PC-3 (cell line): Measurements from ENCODE around the gene LNX1. TPM values are rescaled to one million over a fixed set of nuclear protein-coding genes. Genes with fewer than 3 reads are reported as not detected.

Source experiments
- ATAC-seq: fragments of 200-7000 bp; cut with Tn5 transposase; 2 replicates; pipeline ENCODE4 v1.9.1; 2020; ENCODE audit warnings: mild to moderate bottlenecking, moderate library complexity
- BruUV-seq: library from RNA; stranded (reverse); fragments of 400-500 nt; replicated peaks from 2 replicates; lab custom pipeline; 2021; lab: Mats Ljungman, UMichigan
- CTCF ChIA-PET: fragments of 300-600 bp; sonication (Branson Sonifier 250); formaldehyde crosslinking; loops from one replicate; lab custom pipeline; 2022; ENCODE audit warnings: antibody characterized with exemption; lab: Charles Lee
- POLR2A ChIA-PET: fragments of 300-600 bp; sonication (Branson Sonifier 250); formaldehyde crosslinking; loops from one replicate; lab custom pipeline; 2022; ENCODE audit warnings: antibody characterized with exemption; ENCODE audit not compliant: unreplicated experiment; lab: Charles Lee
- DNase-seq: peaks from one replicate; pipeline ENCODE4 v3.0.0-alpha.2; 2015
- H2AFZ ChIP-seq: fragments of 300-600 bp; sonication (generic); 2 replicates; pipeline ENCODE4 v1.6.0; 2016; ENCODE audit warnings: antibody characterized with exemption, low read length
- H3F3A ChIP-seq: fragments of 300-600 bp; sonication (generic); one replicate; pipeline ENCODE4 v1.6.0; 2017; ENCODE audit warnings: antibody characterized with exemption, low read length, control low read depth, mild to moderate bottlenecking; ENCODE audit not compliant: unreplicated experiment
- H3K27ac ChIP-seq: fragments of 300-600 bp; sonication (generic); 2 replicates; pipeline ENCODE4 v1.5.1; 2016; ENCODE audit warnings: mild to moderate bottlenecking, low read length
- H3K27me3 ChIP-seq: fragments of 300-600 bp; sonication (generic); 2 replicates; pipeline ENCODE4 v1.6.1; 2016; ENCODE audit warnings: low read length, mixed read lengths
- H3K36me3 ChIP-seq: fragments of 300-600 bp; sonication (generic); 2 replicates; pipeline ENCODE4 v1.6.1; 2016; ENCODE audit warnings: low read depth, mixed run types, low read length, mixed read lengths
- H3K4me1 ChIP-seq: fragments of 300-600 bp; sonication (generic); 2 replicates; pipeline ENCODE4 v1.5.1; 2016; ENCODE audit warnings: low read length; ENCODE audit not compliant: insufficient read depth
- H3K4me2 ChIP-seq: fragments of 300-600 bp; sonication (generic); 2 replicates; pipeline ENCODE4 v1.6.0; 2016; ENCODE audit warnings: low read length
- H3K4me3 ChIP-seq: fragments of 300-600 bp; sonication (generic); 2 replicates; pipeline ENCODE4 v1.5.1; 2016; ENCODE audit warnings: mild to moderate bottlenecking, low read length, mixed read lengths
- H3K79me2 ChIP-seq: fragments of 300-600 bp; sonication (generic); 2 replicates; pipeline ENCODE4 v1.6.1; 2017; ENCODE audit warnings: low read length, mixed read lengths
- H3K9ac ChIP-seq: fragments of 300-600 bp; sonication (generic); 2 replicates; pipeline ENCODE4 v1.6.0; 2016; ENCODE audit warnings: mild to moderate bottlenecking, low read length
- H3K9me2 ChIP-seq: fragments of 300-600 bp; sonication (generic); replicated peaks from 2 replicates; pipeline ENCODE4 v1.6.1; 2016; ENCODE audit warnings: mixed run types, low read length, mixed read lengths
- H3K9me3 ChIP-seq: fragments of 300-600 bp; sonication (generic); 2 replicates; pipeline ENCODE4 v1.6.1; 2016; ENCODE audit warnings: low read length, mixed read lengths
- H4K20me1 ChIP-seq: fragments of 300-600 bp; sonication (generic); 2 replicates; pipeline ENCODE4 v1.6.1; 2016; ENCODE audit warnings: low read length, mixed read lengths
- CTCF ChIP-seq: fragments of 300-600 bp; sonication (generic); conservative IDR thresholded peaks from 2 replicates; pipeline ENCODE4 v1.5.1; 2017; ENCODE audit warnings: antibody characterized with exemption, low read depth, mild to moderate bottlenecking, low read length
- EZH2 ChIP-seq: fragments of 300-600 bp; sonication (generic); IDR thresholded peaks from one replicate; pipeline ENCODE4 v1.6.1; 2017; ENCODE audit warnings: antibody characterized with exemption, mild to moderate bottlenecking, low read length; ENCODE audit not compliant: unreplicated experiment
- EZH2phosphoT487 ChIP-seq: fragments of 300-600 bp; sonication (generic); IDR thresholded peaks from 2 replicates; pipeline ENCODE4 v1.6.1; 2018; ENCODE audit warnings: mild to moderate bottlenecking, antibody characterized with exemption, low read length, borderline replicate concordance
- intact Hi-C: fragments of 100-400 bp; cut with micrococcal nuclease; formaldehyde crosslinking; loops from 2 replicates; pipeline ENCODE4 v1.9.0; 2023
- total RNA-seq: library from RNA; depleted of rRNA; stranded (reverse); fragments of >200 nt; gene quantifications from 2 replicates; pipeline ENCODE4 v1.2.3, GENCODE V29; 2014

LNX1 gene
- total RNA-seq, 1 experiment from 2014 or later: 2.8 TPM

GRCh38 chr4:53505947-53506346, 85.3 kb downstream of the LNX1 start:
- BruUV-seq: no TSS peak
- no peak overlapping the region for H3K27ac ChIP-seq
- H3K4me1 ChIP-seq: peaks cover 11% of the 10 kb centered on the region; the same call in 1 of the 2 replicates
- no peak overlapping the region for H2AFZ ChIP-seq
- H3K4me3 ChIP-seq: no peak overlapping the region
- intact Hi-C loops: loop anchor here (2.0 to 10.0 kb wide), 3 partner anchors 299 to 723 kb away; partner anchors contain the start of gene PDGFRA
- H3K4me2 ChIP-seq: no peak overlapping the region
- DNase-seq: peak; percentile 46
- TF ChIP-seq EZH2 (no peak), CTCF (peak; percentile 54)
- ChIA-PET POLR2A (interaction anchor here (0.5 kb wide), 1 partner anchor 79 kb away, joined by 3 read pairs; no protein-coding TSS in a partner anchor), CTCF (interaction anchor here (0.6 to 0.7 kb wide), 3 partner anchors 121 to 728 kb away, joined by 3 read pairs; no protein-coding TSS in a partner anchor)
- H3K27me3 ChIP-seq: no peaks in the 10 kb centered on the region
- no peaks in the 10 kb centered on the region for H3K9me3 ChIP-seq
- no peaks in the 10 kb centered on the region for H3K79me2 ChIP-seq
- peak; percentile 79 for ATAC-seq
- H3K9ac ChIP-seq: no peak overlapping the region
- no peaks in the 10 kb centered on the region for H3K9me2 ChIP-seq
- H3F3A ChIP-seq: no peaks in the 10 kb centered on the region
- H3K36me3 ChIP-seq: no peaks in the 10 kb centered on the region
- no peaks in the 10 kb centered on the region for H4K20me1 ChIP-seq

- H3K4me3 ChIP-seq: no peak overlapping the region
- DNase-seq (no peak), ATAC-seq (no peak)
- ChIA-PET POLR2A (no interaction called here), CTCF (no interaction called here)
- no peak overlapping the region for H3K4me2 ChIP-seq
- no TSS peak for BruUV-seq
- no peak overlapping the region for H3K9ac ChIP-seq
- H3F3A ChIP-seq: no peaks in the 10 kb centered on the region
- H3K9me2 ChIP-seq: no peaks in the 10 kb centered on the region
- H3K9me3 ChIP-seq: no peaks in the 10 kb centered on the region
- no peak for TF ChIP-seq EZH2phosphoT487
- no peak for TF ChIP-seq CTCF
- TF ChIP-seq EZH2: no peak
- no peak overlapping the region for H2AFZ ChIP-seq
- H3K27me3 ChIP-seq: no peaks in the 10 kb centered on the region
- peaks cover 8% of the 10 kb centered on the region; the same call in 1 of the 2 replicates for H3K4me1 ChIP-seq
- no peaks in the 10 kb centered on the region for H3K79me2 ChIP-seq
- no peaks in the 10 kb centered on the region for H3K36me3 ChIP-seq
- intact Hi-C loops: loop anchor here (10.0 kb wide), 1 partner anchor 303 kb away; no protein-coding TSS in a partner anchor
- H3K27ac ChIP-seq: no peak overlapping the region
- H4K20me1 ChIP-seq: no peaks in the 10 kb centered on the region
Measured at GRCh38 chr4:53502094-53502493, 89.2 kb downstream of the LNX1 start.

- no peak for TF ChIP-seq EZH2
- TF ChIP-seq EZH2phosphoT487: no peak
- TF ChIP-seq CTCF: no peak
- ChIA-PET CTCF (no interaction called here), POLR2A (no interaction called here)
- Histone ChIP-seq H3K36me3 (no peaks in the 10 kb centered on the region), H3K9me3 (no peaks in the 10 kb centered on the region), H3K9me2 (no peaks in the 10 kb centered on the region), H3F3A (no peaks in the 10 kb centered on the region), H3K27ac (no peak overlapping the region), H3K79me2 (no peaks in the 10 kb centered on the region), H3K4me2 (no peak overlapping the region), H3K9ac (no peak overlapping the region), H3K4me3 (no peak overlapping the region), H2AFZ (no peak overlapping the region), H4K20me1 (no peaks in the 10 kb centered on the region), H3K27me3 (no peaks in the 10 kb centered on the region), H3K4me1 (peaks cover 8% of the 10 kb centered on the region; the same call in 1 of the 2 replicates)
- intact Hi-C loops: loop anchor here (10.0 kb wide), 1 partner anchor 303 kb away; no protein-coding TSS in a partner anchor
- DNase-seq: no peak
- ATAC-seq: no peak
- BruUV-seq: no TSS peak
Measured at GRCh38 chr4:53501561-53501960, 89.7 kb downstream of the LNX1 start.
